Activated CD4-positive, alpha-beta T cell treated with anti-CD3 and anti-CD28 coated beads, Interleukin-2, Interleukin-6, amounts not matched to agents 100 ng/mL and 50 ng/mL, durations not matched to agents 16 hours and 8 hours (primary cell): ENCODE measurements around the gene TMEM33.

ENCODE experiments used
- DNase-seq: peaks from one replicate; pipeline ENCODE4 v3.0.0-alpha.2; 2020

The TMEM33 gene

GRCh38 chr4:41940834-41941233 is 5.6 kb downstream of the TMEM33 start:
- no peak for DNase-seq

GRCh38 chr4:41943506-41943905 is 8.3 kb downstream of the TMEM33 start:
- DNase-seq = no peak

GRCh38 chr4:41944089-41944488 is 8.9 kb downstream of the TMEM33 start:
- DNase-seq = no peak

- DNase-seq = no peak
These were observed 14.3 kb downstream of the TMEM33 start for GRCh38 chr4:41949531-41949930.

GRCh38 chr4:41957634-41958033 is 22.4 kb downstream of the TMEM33 start:
- DNase-seq = peak; percentile 23

GRCh38 chr4:41963105-41963504 is 27.9 kb downstream of the TMEM33 start:
- DNase-seq = peak; percentile 33

DNA sequence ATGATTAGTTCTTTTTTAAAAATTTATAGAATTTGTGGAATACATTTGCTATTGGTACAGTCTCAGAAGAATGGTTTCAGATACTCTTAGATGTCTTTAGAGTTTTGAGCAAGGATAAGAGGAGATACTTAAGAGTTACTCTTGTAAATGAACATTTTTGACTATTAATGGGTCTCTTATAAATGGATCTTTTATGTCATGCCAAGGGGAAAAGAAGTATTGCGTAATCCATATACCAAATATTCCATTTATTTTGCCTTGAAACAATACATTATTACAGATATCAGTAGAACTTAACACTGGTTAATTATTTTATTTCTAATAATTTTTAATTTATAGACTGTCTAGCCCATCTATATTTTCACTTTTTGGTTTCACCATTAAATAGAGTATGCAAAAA is 29.2 kb downstream of the TMEM33 start:
- DNase-seq = no peak

- DNase-seq = no peak
These were observed 32.2 kb downstream of the TMEM33 start for GRCh38 chr4:41967392-41967791.

- DNase-seq = no peak
These were observed 34.4 kb downstream of the TMEM33 start for GRCh38 chr4:41969671-41970070.

GRCh38 chr4:41975341-41975740 is 40.1 kb downstream of the TMEM33 start:
- DNase-seq = no peak

- DNase-seq = no peak
These were observed 41.7 kb downstream of the TMEM33 start for GRCh38 chr4:41976775-41977516.

DNA sequence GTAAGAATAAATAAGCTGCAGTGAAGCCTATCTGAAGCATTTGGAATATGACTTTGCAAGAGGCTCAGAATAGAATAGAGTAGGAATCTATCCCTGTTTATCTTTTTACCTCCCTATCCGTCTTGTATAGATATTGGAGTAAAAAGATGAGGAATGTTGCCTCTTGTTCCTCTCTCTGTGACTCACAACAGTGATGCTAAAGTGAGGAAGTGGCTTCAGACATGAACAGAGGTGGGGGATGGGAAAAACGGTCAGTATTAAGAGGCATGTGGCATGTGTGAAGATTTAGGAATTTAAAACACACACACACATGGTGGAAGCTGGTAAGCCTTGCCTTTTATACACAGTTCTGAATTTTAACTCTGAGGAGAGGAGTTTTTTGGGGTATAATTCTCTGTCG is 42.5 kb downstream of the TMEM33 start:
- DNase-seq = no peak

DNA sequence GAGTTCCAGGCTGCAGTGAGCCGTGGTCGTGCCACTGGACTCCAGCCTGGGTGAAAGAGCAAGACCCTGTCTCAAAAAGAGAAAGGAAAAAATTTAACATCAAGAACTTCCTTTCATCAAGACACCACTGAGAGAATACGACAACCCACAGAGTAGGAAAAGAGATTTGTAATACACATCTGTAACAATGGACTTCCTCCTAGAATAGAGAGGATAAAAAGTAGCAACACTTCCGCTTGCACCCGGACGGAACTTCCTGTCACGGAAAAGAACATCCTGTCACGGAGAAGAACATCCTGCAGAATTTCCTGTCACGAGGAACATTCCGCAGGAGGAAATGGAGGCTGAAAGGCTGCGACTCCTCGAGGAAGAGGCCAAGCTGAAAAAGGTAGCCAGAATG is 46.2 kb downstream of the TMEM33 start, which contains the start of gene DCAF4L1:
Gene DCAF4L1 (plus strand): TSS at position 301 of the 400 bp plus-strand sequence. CDS start 37 bp downstream, at position 338.
- no peak for DNase-seq

GRCh38 chr4:41982716-41983115 is 47.5 kb downstream of the TMEM33 start:
- DNase-seq = no peak

DNA sequence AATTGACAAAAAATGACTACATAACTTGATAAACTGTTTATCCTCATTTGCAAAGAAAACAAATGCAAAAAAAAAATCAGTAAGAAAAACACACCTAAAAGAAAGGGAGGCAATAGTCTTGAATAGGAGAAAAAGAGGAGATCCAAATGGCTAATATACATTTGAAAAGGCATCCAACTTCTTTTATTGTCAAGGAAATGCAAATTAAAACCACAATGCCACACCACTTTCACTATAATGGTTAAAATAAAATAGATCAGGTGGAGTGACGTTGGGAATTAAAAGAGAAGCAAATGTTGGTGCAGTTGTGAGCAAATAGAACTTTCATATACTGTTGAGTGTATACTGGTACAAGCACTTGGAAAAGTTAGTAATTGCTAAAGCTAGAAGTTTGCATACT is 49.9 kb downstream of the TMEM33 start:
- DNase-seq = no peak

DNA sequence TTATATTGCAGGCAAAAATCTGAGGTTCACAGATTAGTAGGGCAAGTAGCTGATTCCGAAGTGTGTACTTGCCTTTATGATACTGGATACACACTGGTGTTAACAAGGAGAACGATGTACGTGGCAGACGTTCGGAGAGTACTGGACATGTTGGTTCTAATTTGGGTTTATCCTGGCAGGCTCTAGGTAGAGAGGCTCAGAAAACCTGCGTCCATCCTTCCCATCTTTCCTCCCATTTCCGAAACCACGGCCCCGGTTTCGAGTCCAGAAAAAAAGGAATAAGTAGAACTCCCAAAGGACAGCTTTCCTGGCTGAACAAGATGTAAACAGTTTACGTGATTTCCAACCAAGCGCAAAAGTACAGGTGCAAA is 54.8 kb downstream of the TMEM33 start:
- DNase-seq = peak; percentile 6

- peak; percentile 95 for DNase-seq
These were observed 55.3 kb downstream of the TMEM33 start, which contains the start of gene SLC30A9 for GRCh38 chr4:41990365-41991111. TSS of gene SLC30A9 (plus strand) at chr4:41990530. CDS start at chr4:41990652, 122 bp downstream.

- no peak for DNase-seq
These were observed 56.9 kb downstream of the TMEM33 start for GRCh38 chr4:41991916-41992767.

DNA sequence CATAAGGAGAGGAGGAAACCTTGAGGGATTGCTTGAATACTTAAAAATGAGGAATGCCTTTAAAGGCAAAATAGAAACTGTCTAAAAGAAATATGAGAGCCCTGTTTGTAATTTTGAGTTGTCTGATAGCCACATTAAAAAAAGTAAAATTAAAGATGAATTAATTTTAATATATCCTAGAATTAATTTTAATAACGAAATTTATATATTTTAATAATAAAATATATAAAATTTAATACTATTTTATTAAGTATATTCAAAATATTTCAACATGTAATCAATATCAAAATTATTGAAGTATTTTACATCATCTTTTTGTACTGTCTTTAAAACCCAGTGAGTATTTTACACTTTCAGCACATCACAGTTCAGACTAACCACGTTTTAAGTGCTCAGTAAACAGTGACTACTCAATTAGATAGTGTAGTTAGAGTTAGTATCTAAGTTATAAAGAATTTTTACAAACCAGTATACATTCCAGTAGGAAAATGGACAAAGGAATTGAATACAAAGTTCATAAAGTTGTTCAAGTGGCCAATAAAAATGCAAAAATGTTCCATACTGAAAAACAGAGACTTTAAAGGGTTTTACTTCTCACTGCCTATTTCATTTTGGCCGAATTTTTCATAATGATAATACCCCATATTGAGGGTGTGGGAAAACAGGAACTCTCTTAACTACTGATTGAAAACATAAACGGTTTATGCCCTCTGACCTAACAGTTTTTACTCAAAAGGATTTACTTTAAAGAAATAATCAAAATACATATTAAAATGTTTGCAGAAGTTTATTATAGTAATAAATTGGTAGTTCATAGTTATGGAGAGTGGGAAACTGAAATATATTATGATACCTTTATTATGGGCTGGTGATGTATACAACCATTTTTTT is 58.0 kb downstream of the TMEM33 start:
- DNase-seq = no peak

DNA sequence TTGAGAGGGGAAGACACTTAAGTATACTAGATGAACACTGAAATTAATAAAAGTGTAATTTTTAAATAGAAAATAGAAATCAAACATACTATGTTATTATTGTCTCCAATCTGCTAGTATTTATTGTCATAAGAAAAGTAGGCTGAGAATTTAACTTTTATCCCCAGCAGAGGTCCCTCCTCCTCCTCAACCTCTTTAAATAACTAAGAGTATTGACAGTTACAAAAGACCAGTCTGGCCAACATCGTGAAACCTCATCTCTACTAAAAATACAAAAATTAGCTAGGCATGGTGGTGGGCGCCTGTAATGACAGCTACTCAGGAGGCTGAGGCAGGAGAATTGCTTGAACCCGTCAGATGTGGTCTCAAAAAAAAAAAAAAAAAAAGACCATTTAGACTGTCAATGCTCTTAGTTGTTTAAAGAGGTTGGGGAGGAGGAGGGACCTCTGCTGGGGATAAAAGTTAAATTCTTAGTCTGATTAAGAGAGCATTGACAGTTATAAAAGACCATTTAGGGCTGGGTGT is 59.3 kb downstream of the TMEM33 start:
- no peak for DNase-seq

DNA sequence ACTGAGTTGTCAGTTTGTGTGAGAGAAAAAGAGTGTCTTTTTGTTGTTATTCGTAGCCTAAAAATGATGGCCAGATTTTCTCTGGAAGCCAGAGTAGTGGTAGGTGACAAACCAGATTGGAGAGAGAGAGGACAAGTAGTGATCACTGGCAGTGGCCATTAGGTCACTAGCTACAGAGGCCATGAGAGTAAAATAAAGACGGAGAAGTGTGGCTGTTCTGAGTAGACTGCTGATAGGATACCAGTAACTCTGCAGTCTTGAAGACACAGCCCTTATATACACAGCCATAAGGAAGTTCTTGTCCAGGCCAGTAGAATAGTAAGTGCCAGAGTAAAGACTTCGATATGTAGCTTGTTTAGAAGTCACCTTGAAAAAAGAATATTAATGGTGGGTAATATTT is 62.8 kb downstream of the TMEM33 start:
- DNase-seq = no peak

DNA sequence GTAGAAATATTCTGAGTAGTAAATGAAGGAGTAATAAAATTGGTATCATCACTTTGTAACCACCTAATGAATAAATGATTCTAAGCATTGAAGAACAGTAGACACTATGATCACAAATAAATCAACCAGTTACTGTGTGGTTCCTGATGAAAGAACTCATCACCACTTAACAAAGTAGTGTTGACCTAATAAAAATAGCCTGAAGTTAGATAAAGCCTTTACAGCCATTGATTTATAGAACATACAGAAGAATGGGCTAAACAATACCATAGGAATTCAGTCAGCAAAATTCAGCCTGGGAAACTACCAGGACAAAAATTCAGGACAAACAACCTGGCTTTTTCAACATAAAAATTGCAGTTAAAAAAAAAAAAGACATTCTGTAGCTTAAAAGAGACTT is 64.1 kb downstream of the TMEM33 start:
- no peak for DNase-seq
